SKM-1 treated with dmso at 0.1 percent for 144 hours (cell line): ENCODE data around the gene MED8.

Experiments
- DNase-seq: peaks from one replicate; lab custom pipeline; 2025; ENCODE audit not compliant: unreplicated experiment; lab: John Stamatoyannopoulos, UW

MED8 gene

GRCh38 chr1:43339584-43340232 is 49.9 kb downstream of the MED8 start:
- no peak for DNase-seq

- no peak for DNase-seq
These were observed 51.6 kb downstream of the MED8 start for GRCh38 chr1:43338001-43338400.

- no peak for DNase-seq
These were observed 52.0 kb downstream of the MED8 start, which contains the start of gene MPL for GRCh38 chr1:43337588-43337987. Gene MPL, plus strand, starts transcription at chr1:43337818. Its CDS starts 31 bp downstream, at chr1:43337849.

GRCh38 chr1:43334453-43335205 is 55.0 kb downstream of the MED8 start:
- DNase-seq = no peak
